GM19351 (cell line): ENCODE data around the gene EFCAB6.

ENCODE experiments used
- ATAC-seq: cut with Tn5 transposase; IDR thresholded peaks from one replicate; pipeline ENCODE4 v1.9.1; 2021; ENCODE audit warnings: mild to moderate bottlenecking, moderate library complexity; ENCODE audit not compliant: unreplicated experiment

EFCAB6 gene

GRCh38 chr22:43747877-43748276 is 64.2 kb downstream of the EFCAB6 start:
- ATAC-seq = no peak

- no peak for ATAC-seq
Measured at GRCh38 chr22:43747058-43747457, 65.0 kb downstream of the EFCAB6 start.

- ATAC-seq = no peak
Measured at GRCh38 chr22:43745783-43746356, 66.2 kb downstream of the EFCAB6 start.

- no peak for ATAC-seq
Measured at GRCh38 chr22:43745411-43745770, 66.7 kb downstream of the EFCAB6 start.

- ATAC-seq = no peak
Measured at GRCh38 chr22:43744700-43745410, 67.2 kb downstream of the EFCAB6 start.

- ATAC-seq = no peak
Measured at GRCh38 chr22:43743929-43744643, 68.0 kb downstream of the EFCAB6 start.

- no peak for ATAC-seq
Measured at GRCh38 chr22:43743131-43743530, 69.0 kb downstream of the EFCAB6 start.

GRCh38 chr22:43742154-43742950 is 69.8 kb downstream of the EFCAB6 start:
- ATAC-seq = no peak

GRCh38 chr22:43740587-43741270 is 71.4 kb downstream of the EFCAB6 start:
- no peak for ATAC-seq

- no peak for ATAC-seq
Measured at GRCh38 chr22:43739851-43740379, 72.2 kb downstream of the EFCAB6 start.

- no peak for ATAC-seq
Measured at GRCh38 chr22:43737150-43737828, 74.8 kb downstream of the EFCAB6 start.

- no peak for ATAC-seq
Measured at GRCh38 chr22:43736651-43737050, 75.5 kb downstream of the EFCAB6 start.

- no peak for ATAC-seq
Measured at GRCh38 chr22:43734370-43735150, 77.5 kb downstream of the EFCAB6 start.

- no peak for ATAC-seq
Measured at GRCh38 chr22:43733138-43733537, 79.0 kb downstream of the EFCAB6 start.

- no peak for ATAC-seq
Measured at GRCh38 chr22:43731988-43732387, 80.1 kb downstream of the EFCAB6 start.

- ATAC-seq = no peak
Measured at GRCh38 chr22:43726964-43727543, 85.1 kb downstream of the EFCAB6 start.

GRCh38 chr22:43726322-43726721 is 85.8 kb downstream of the EFCAB6 start:
- ATAC-seq = no peak

- ATAC-seq = no peak
Measured at GRCh38 chr22:43723816-43724215, 88.3 kb downstream of the EFCAB6 start.

GRCh38 chr22:43722444-43722843 is 89.7 kb downstream of the EFCAB6 start:
- ATAC-seq = no peak
